NCI-H69 (cell line): ENCODE results near the gene COL5A1.

Experiments
- DNase-seq: peaks from one replicate; lab custom pipeline; 2025; lab: John Stamatoyannopoulos, UW

COL5A1 gene

DNA sequence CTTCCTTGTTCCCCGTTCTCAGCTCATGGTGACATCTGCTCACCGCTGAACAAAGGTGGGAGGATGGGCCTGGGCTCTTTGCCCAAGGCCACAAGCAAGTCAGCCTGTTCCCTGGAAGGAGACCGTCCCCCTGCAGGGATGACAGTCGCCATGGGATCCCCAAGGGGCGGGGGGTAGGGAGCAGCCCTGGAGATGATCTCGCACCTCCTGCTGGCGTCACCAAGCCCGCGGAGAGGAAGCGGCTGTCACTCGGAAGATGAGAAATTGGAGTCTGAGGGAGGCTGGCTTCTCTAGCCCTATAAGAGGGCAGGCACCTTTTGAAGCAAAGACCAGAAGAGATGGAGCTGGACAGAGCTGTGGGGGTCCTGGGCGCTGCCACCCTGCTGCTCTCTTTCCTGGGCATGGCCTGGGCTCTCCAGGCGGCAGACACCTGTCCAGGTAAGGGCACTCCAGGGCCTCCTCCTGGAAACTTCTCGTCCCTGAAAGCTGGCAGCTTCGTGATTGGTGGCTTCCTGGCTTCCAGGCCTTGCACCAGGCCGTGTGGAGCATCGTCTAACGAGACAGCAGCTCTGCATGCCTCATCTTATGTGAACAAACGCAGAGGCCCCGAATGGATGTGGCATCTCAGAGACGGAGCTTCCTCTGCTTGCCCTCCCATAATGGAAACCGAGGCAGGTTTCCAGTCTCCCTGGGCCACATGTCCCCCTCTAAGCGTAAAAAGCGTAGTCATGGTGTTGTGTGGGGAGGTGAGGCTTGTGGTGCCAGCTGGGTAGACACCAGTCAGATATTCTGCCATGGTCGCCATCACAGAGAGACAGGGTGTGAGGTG lies 239.1 kb downstream of the COL5A1 start, which contains the start of gene FCN2:
FCN2 (plus strand) TSS at position 327 of the 829 bp plus-strand sequence; CDS start at position 339, 12 bp downstream.
- DNase-seq = no peak

DNA sequence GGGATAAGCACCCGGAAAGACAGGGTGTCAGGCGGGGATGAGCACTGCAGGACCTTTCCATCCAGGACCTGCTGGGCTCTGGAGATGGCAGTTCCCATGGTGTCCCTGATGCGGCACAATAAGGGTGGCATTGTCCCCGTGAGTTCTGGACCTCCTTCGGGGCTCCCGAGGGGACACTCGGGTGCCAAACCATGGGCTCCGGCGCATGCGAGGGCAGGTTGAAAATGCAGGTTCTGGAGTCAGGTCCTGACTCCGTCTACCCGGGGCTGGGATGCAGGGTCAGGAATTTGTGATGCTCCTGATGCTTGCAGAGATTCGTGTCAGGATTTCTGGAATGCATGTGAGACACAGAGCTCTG lies 239.7 kb downstream of the COL5A1 start:
- DNase-seq = no peak

DNA sequence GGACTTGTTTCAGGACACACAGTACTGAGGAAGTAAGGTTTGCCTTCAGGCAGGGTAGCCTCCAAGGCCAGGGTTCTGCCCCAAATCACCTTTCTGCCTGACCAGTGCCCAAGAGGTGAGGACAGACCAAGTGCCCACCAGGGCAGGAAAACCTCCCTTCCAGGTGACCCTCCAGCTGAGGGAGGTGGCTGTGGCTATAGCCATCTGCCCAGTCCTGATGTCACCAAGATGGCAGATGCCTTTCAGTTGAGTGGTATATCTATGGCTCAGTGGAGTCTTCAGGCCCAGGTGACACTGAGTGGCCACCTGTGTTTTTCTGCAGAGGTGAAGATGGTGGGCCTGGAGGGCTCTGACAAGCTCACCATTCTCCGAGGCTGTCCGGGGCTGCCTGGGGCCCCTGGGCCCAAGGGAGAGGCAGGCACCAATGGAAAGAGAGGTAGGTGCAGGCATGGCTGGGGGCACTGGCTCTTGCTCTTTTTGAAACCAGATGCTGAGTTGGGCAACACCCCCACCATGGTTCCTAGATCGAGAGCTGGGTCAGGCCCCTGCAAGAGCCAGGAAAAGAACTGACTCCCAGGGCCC lies 240.7 kb downstream of the COL5A1 start:
- DNase-seq = no peak

DNA sequence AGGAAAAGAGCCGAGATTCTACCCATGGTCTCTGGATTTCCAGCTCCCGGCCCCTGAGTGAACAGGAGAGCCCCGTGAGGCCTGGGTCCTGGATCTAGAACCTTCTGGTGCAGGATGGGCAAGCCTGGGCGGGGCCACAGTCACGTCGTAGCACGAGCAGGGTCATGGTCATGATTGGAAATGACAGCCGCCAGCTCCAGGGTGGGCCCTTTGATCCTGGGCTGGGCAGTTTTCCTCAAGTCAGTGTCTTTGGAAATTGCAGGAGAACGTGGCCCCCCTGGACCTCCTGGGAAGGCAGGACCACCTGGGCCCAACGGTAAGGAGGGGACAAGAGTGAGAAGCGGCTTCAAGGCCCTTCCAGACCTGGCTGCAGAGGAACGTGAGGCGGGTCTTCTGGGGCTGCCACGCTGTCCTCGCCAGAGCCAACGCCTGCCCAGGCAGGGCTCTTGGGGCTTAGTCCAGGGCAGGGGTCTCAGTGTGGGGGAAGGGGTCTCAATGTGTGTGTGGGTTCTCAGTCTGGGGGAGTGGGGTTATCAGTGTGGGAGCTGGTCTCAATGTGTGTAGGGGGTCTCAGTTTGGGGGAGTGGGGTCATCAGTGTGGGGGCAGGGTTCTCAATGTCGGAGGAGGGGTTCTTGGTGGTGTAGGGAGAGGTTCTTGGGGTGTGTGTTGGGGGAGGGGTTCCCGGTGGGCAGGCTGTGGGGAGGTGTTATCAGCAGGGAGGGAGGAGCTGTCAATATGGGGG lies 241.6 kb downstream of the COL5A1 start:
- DNase-seq = no peak

DNA sequence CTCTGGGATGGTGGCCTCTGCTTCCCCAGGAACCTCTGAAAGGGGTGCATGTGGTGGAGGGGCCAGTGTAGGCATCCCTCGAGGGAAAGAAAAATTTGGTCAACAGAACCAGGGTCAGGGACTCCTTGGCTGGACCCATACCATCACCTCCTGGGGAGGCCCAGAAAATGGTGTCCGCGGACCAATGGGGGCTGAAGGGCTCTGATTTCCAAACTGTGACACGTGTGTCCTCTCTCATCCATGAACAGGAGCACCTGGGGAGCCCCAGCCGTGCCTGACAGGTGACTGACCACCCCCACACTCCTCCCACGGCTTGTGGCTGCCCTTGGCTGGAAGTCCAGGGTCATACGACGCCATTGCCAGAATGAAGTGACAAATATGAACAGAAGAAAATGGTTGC lies 242.9 kb downstream of the COL5A1 start:
- no peak for DNase-seq

DNA sequence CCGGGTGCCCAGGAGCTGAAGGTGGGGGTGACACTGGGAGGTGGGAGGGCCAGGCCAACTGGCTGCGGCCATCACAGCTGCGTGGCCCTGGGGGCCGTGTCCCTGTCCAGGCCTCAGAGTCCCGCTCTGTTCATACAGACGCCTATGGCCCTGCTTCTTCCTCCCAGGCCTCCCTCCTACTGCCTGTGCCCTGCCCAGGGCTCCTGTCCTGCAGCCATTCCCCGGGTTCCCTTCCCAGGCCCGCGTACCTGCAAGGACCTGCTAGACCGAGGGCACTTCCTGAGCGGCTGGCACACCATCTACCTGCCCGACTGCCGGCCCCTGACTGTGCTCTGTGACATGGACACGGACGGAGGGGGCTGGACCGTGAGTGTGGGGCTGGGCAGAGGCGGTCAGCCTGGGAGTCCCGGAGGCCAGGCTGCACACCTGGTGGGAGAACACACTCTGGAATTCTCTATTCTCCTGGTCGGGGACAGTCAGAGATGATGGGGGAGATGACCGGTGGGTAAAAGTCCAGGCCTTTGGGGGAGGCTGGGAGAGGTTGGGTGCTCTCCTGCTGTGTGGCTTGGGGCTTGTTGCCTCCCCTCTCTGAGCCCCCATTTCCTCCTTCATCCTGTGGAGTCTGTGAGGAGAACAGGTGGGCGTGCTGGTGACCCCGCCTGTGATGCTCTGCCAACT lies 243.5 kb downstream of the COL5A1 start:
- no peak for DNase-seq

DNA sequence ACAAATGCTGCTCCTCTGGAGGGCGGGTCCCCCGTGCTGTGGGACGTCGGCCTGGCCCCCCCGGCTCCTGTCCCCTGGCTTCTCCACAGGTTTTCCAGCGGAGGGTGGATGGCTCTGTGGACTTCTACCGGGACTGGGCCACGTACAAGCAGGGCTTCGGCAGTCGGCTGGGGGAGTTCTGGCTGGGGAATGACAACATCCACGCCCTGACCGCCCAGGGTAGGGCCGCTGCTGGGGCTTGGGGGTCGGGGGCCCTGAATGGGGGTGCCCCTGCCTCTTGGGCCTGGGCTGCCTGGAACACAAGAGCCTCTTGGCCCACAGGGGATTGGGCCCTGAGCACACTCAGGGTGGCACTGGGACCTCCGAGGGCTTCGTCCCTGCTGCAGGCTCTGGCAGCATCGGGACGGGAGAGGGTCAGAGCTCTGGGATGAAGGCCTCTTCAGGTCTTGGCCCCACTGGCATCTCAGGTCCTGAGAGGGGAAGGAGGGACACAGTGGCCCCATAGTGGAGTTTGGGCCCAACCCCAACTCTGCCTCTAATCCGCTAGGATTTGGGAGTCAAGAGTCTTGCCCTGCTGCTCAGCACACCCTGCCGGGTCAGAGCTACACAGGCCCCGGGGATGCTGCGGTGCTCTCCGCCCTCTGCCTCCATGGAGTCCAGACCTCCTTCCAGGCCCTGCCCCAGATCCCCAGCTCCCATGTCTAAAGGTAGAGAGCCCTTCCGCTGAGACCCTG lies 244.2 kb downstream of the COL5A1 start:
- no peak for DNase-seq

DNA sequence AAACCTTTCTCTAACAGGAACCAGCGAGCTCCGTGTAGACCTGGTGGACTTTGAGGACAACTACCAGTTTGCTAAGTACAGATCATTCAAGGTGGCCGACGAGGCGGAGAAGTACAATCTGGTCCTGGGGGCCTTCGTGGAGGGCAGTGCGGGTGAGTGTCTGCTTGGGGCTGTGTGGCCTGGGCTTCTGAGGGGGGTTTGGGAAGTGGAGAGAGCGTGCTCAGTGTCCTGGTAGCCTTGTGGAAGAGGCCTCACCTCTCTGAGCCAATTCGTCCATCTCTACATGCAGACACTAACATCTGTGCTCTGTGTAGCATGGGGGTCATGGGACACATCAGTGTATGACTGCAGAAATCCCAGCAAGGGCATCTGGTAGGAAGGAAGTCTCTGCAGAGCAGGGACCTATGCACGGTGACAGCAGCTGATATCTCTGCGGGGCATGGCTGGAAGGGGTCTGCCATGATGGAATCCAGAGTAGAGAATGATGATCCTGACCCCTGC lies 244.9 kb downstream of the COL5A1 start:
- DNase-seq = no peak

DNA sequence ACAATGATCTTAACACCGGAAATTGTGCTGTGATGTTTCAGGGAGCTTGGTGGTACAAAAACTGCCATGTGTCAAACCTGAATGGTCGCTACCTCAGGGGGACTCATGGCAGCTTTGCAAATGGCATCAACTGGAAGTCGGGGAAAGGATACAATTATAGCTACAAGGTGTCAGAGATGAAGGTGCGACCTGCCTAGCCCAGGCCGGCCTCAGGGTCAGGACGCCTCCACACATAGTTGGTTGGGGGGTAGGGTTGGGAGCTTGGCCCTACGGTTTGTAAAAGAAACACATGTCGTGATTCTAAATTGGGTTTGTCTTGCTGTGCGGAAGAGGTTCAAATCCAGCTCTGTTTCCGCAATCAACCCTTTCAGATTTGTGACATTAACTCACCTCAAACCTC lies 245.6 kb downstream of the COL5A1 start:
- no peak for DNase-seq

DNA sequence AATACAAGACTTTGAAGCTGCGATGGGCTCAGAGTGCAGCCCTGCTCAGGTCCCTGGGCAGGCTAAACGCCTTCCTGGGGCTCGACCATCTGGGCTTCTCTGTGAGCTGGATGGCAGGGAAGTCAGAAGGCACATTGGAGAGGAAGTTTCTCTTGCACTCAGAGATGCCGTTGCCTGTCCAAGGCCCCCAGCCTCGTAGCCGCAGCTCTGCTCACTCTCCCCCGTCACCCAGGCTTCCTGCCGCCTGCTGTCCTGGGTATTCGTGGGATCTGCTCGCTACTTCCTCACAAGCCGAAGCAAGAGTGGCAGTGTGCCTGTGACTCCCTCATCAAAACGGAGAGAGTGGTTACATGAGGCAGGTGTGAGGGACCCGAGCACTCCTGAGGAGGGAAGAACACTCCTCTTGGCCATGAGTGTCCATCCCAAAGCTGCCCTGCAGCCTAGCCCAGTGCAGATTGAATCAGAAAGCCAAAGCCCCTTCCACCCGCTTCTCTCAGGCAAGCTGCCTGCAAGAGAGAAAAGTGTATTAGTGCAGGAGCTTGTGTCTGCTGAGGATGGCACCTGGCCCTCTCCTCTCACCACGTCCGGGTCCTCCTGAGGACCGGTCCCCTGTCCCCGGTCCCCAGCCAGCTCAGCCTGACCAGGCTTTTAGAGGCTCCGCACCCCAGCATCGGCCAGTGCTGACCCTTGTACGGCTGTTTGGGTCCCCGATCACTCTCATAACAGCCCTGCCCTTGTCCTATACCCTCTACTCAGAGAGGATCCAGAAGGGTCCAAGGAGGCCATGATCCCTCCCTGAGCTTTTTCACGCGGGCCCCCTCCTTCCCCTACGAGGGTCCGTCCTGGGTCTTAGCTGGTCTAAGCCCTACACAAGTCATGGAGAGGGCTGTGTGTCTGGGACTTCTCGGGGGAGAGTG lies 246.3 kb downstream of the COL5A1 start:
- DNase-seq = no peak

DNA sequence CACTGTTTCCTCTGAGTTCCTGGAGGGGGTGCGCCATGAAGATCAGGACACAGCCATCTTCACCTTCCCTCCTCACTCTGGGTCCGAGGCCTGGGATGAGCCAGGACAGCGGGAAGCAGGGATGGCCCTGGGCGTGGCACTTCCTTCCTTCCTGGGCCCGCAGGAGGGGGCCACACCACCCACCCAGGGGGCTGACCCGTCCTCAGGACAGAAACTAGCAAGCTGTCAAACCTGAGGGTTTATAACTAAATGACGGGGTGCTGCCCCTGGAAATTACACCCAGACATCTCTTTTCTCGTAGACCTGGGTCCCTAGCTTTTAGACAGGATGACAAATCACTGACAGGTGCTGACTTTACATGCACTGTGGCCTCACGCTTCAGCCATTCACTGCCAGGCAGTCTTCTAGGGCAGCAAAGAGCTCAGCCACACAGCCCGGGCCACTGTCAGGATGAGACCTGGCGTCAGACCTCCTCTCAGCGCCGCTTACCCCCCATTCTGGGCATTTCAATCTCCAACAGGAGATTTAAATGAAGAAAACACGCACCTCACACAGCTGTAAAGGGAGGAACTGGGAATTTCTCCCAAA lies 247.1 kb downstream of the COL5A1 start:
- no peak for DNase-seq

DNA sequence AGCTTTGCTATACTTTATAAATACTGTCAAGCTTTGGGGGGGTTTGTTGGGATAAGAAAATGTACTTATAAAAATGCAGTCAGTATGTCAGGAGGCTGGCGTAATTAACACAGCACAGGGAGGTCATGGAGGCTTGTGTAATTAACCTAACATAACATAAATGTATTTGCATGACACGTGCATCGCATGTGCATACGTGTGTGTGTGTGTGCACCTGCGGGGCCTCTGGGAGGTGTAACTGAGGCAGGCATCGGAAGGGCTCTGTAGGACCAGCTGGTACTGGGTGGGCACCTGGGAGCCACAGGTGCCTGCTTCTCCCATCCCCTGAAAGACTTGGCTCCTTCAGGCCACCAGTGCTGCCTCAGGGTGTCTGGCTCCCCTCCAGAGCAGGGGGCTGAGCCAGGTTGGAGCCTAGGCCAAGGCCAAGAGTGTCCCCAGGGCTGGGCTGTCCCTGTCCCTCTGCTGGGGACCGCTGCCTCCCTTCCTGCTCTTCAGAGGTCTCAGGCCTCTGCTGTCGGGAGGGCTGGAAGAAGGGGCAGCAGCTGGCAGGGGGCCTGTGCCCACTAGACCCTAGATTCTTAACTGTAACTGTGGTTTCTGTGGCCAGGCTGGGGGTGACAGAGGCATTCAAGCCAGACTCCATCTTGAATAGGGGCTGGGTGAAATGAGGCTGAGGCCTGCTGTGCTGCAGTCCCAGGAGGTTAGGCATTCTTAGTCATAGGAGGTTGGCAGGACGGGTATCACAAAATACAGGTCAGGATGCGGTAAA lies 248.0 kb downstream of the COL5A1 start:
- DNase-seq = no peak

DNA sequence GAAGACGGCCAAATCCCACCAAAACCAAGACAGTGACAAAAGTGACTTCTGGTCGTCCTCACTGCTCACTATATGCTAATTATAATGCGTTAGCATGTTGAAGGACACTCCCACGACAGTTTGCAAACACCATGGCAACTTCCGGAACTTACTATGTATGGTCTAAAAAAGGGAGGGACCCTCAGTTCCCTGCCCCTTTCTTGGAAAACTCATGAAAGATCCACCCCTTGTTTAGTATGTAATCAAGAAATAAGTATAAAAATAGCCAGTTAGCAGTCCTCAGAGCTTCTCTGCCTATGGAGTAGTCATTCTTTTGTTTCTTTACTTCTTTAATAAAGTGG lies 248.5 kb downstream of the COL5A1 start:
- no peak for DNase-seq

DNA sequence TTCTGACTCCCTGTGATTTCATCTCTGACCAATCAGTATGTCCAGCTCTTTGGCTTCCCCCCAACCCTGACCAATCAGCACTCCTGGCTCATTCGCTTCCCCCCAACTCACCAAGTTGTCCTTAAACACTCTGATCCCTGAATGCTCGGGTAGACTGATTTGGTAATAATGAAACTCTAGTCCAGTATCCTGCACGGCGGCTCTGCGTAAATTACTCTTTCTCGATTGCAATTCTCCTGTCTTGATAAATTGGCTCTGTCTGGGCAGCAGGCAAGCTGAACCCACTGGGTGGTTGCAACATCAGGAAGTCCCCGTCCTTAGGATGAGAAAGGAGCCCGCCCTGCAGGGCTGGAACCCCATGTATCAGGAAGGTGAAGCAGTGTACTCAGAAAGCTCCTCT lies 249.4 kb downstream of the COL5A1 start:
- no peak for DNase-seq

DNA sequence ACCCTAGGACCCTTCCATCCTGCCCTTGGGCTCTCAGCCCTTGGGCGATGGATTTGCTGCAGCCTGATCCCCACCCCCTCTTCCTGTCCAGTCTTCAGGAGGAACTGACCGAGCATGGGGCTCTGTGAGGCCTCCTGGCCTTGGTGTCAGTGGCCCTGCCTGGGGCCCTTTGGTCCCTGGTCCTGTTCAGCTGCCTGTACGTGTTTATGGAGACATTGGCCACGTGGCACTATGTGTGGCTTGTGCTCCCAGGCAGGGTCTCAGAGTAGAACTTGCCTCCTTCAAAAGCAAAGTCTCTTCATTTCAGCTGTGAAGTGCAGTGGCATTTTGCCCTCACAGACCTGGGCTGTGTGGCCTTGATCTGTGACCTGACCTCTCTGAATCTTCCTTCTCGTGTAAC lies 250.1 kb downstream of the COL5A1 start:
- DNase-seq = no peak

DNA sequence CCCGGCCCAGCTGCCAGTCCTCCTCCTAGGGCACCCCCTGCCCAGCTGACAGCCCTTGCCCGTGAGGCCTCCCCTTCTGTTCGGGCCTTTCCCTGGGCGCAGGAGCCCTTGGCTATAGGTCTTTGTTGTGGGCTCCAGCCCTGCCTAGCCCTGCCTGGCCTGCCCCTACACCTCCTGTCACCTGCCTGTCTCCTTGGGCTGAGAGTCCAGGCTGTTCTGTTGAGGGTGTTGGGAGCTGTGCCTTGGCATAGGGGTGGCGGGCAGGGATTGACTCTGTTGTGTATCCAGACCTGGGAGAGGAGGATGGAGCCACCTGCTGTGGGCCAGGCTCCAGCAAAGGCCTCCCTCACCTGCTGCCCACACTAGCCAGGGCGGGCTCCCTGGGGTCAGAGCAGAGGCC lies 250.6 kb downstream of the COL5A1 start:
- no peak for DNase-seq

DNA sequence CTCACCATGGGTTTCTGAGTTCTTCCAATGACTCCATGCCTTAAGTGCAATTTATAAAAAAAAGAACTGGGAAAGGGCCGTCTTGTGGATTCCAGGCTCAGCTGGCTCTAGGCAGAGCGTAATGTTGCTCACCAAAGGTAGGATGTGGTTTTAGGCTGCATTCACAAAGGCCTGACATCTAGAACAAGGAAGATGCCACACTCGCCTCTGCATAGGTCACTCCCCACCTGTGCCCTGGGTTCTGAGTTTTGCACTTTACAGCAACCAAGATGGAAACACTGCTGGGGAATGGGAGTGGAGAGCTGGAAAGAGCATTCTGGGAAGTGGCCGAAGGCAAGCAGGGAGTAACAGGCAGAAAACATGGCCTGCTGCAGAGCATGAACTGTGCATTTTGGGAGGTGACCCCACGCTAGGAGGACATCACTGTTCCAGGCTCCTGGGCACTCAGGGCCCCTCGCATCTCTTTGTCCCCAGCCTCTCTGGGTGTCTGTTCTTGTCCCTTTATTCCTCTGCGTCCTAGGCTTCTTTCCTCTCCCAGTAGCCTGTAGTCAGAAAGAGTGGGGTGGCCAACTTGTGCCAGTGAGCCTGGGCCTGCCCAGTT lies 251.3 kb downstream of the COL5A1 start:
- DNase-seq = no peak
